PC-9 (cell line): ENCODE results near the gene ANKRD33. TPM values are rescaled to one million over a fixed set of nuclear protein-coding genes. Genes with fewer than 3 reads are reported as not detected.

Experiments
- BruUV-seq: library from RNA; stranded (reverse); fragments of 400-500 nt; replicated peaks from 2 replicates; lab custom pipeline; 2021; lab: Mats Ljungman, UMichigan
- CTCF ChIA-PET: fragments of 300-600 bp; sonication (Branson Sonifier 250); formaldehyde crosslinking; loops from one replicate; lab custom pipeline; 2022; ENCODE audit warnings: antibody characterized with exemption; lab: Charles Lee
- POLR2A ChIA-PET: fragments of 300-600 bp; sonication (Branson Sonifier 250); formaldehyde crosslinking; loops from one replicate; lab custom pipeline; 2022; ENCODE audit warnings: antibody characterized with exemption; ENCODE audit not compliant: unreplicated experiment; lab: Charles Lee
- DNase-seq, 2 experiments: peaks; one replicate each; pipeline versions ENCODE4 v3.0.0 to v3.0.0-alpha.2; 2015 to 2022; ENCODE audit warnings: mixed read lengths in 1 of 2
- H2AFZ ChIP-seq: fragments of 200-600 bp; sonication (generic); 2 replicates; pipeline ENCODE4 v1.8.1; 2017; ENCODE audit warnings: antibody characterized with exemption
- H3F3A ChIP-seq: fragments of 200-600 bp; sonication (generic); 2 replicates; pipeline ENCODE4 v1.8.1; 2017; ENCODE audit warnings: antibody characterized with exemption, mild to moderate bottlenecking, low read depth; ENCODE audit not compliant: insufficient read depth
- H3K27ac ChIP-seq: fragments of 200-600 bp; sonication (generic); 2 replicates; pipeline ENCODE4 v1.6.1; 2016; ENCODE audit warnings: mixed run types
- H3K27me3 ChIP-seq: fragments of 200-600 bp; sonication (generic); 2 replicates; pipeline ENCODE4 v1.6.1; 2016; ENCODE audit warnings: low read depth, mixed run types; ENCODE audit not compliant: insufficient read depth
- H3K36me3 ChIP-seq: fragments of 200-600 bp; sonication (generic); 2 replicates; pipeline ENCODE4 v1.6.1; 2016; ENCODE audit warnings: low read depth, mixed run types
- H3K4me1 ChIP-seq: fragments of 200-600 bp; sonication (generic); replicated peaks from 2 replicates; pipeline ENCODE4 v1.6.1; 2016; ENCODE audit warnings: mixed run types; ENCODE audit not compliant: insufficient read depth
- H3K4me2 ChIP-seq: fragments of 200-600 bp; sonication (generic); 2 replicates; pipeline ENCODE4 v1.6.1; 2017; ENCODE audit warnings: mixed run types
- H3K4me3 ChIP-seq: fragments of 200-600 bp; sonication (generic); 2 replicates; pipeline ENCODE4 v1.6.1; 2016; ENCODE audit warnings: mixed run types
- H3K79me2 ChIP-seq: fragments of 200-600 bp; sonication (generic); 2 replicates; pipeline ENCODE4 v1.6.1; 2017; ENCODE audit warnings: low read depth, mixed run types
- H3K9me2 ChIP-seq: fragments of 200-600 bp; sonication (generic); 2 replicates; pipeline ENCODE4 v1.8.1; 2017; ENCODE audit warnings: mild to moderate bottlenecking; ENCODE audit not compliant: insufficient read depth
- H3K9me3 ChIP-seq: fragments of 200-600 bp; sonication (generic); 2 replicates; pipeline ENCODE4 v1.8.1; 2016; ENCODE audit warnings: low read depth; ENCODE audit not compliant: insufficient read depth
- H4K20me1 ChIP-seq: fragments of 200-600 bp; sonication (generic); 2 replicates; pipeline ENCODE4 v1.8.1; 2017; ENCODE audit not compliant: insufficient read depth
- EZH2 ChIP-seq: fragments of 200-600 bp; sonication (generic); IDR thresholded peaks from 2 replicates; pipeline ENCODE4 v1.8.0; 2017; ENCODE audit warnings: antibody characterized with exemption, low read depth
- intact Hi-C: fragments of 100-400 bp; cut with micrococcal nuclease; formaldehyde crosslinking; loops from one replicate; pipeline ENCODE4 v1.10.0; 2022; ENCODE audit not compliant: unreplicated experiment
- total RNA-seq: library from RNA; stranded (reverse); gene quantifications from 2 replicates; pipeline ENCODE4 v1.2.3, GENCODE V29; 2021
- TF ChIP-seq, protein P1 (sequence below): fragments of 200-600 bp; sonication (generic); conservative IDR thresholded peaks from 2 replicates; pipeline ENCODE4 v1.6.1; 2017; ENCODE audit warnings: mixed run types, antibody characterized with exemption, mild to moderate bottlenecking, moderate library complexity

ANKRD33 gene
- total RNA-seq, 1 experiment from 2014 or later, result not detected

DNA sequence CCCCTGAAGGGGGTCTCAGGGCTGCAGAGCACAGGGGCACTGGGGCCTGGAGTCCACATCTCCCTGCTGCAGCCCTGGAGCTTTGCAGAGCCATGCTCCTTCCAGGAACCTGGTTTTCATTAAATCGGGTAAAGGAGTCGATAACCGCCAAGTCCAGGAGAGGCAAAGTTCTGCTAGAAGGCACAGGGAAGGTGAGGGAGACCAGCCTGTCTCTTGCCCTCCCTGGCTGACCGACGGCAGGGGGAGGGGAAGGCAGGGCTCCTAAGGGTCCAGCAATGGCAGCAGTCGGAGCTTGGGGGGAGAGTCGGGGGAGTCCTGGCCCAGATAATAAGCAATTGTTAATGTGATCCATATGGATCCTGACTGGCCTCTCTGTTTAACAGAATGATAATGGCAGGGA is 42.4 kb upstream of the ANKRD33 start:
- POLR2A ChIA-PET, result no interaction called here
- H3K27me3 ChIP-seq, result peaks cover 79% of the 10 kb centered on the region

DNA sequence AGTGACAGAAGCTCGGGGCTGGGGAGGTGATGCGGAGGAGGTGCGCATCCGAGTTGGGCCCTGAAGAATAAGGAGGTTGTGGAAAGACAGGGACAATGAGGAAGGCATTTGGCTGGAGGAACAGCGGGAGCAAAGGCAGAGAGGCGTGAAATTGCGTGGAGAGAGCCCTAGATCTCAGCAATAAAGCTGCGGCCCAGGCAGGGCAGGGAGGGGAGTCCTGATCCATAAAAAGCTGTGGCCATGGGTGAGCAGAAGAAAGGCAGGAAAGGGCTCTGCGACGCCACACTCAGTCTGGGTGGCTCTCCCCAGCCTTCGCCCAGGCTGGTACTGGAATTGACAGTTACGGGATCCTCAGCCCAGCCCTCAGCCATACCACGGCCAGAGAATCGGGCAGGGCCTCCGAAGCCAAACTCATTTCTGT is 41.6 kb upstream of the ANKRD33 start:
- Histone ChIP-seq H3K4me2 (no peak overlapping the region), H3K9me2 (no peaks in the 10 kb centered on the region), H2AFZ (no peak overlapping the region), H3K27me3 (peaks cover 79% of the 10 kb centered on the region), H3K79me2 (no peaks in the 10 kb centered on the region), H3K4me3 (no peak overlapping the region), H3K4me1 (no peaks in the 10 kb centered on the region), H3K27ac (no peak overlapping the region), H4K20me1 (no peaks in the 10 kb centered on the region), H3F3A (no peaks in the 10 kb centered on the region), H3K36me3 (no peaks in the 10 kb centered on the region), H3K9me3 (no peaks in the 10 kb centered on the region)
- CTCF ChIA-PET, result no interaction called here
- intact Hi-C loops, result no loop called here
- no TSS peak for BruUV-seq
- TF ChIP-seq, protein P1, sequence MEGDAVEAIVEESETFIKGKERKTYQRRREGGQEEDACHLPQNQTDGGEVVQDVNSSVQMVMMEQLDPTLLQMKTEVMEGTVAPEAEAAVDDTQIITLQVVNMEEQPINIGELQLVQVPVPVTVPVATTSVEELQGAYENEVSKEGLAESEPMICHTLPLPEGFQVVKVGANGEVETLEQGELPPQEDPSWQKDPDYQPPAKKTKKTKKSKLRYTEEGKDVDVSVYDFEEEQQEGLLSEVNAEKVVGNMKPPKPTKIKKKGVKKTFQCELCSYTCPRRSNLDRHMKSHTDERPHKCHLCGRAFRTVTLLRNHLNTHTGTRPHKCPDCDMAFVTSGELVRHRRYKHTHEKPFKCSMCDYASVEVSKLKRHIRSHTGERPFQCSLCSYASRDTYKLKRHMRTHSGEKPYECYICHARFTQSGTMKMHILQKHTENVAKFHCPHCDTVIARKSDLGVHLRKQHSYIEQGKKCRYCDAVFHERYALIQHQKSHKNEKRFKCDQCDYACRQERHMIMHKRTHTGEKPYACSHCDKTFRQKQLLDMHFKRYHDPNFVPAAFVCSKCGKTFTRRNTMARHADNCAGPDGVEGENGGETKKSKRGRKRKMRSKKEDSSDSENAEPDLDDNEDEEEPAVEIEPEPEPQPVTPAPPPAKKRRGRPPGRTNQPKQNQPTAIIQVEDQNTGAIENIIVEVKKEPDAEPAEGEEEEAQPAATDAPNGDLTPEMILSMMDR, result no peak
- no peak for TF ChIP-seq EZH2
- DNase-seq, result no peak
- POLR2A ChIA-PET, result no interaction called here

More for the DNA sequence above, 42.4 kb upstream of the ANKRD33 start:
- H3K4me3 ChIP-seq, result no peak overlapping the region
- H3K27ac ChIP-seq, result no peak overlapping the region
- H3K9me3 ChIP-seq, result no peaks in the 10 kb centered on the region
- H3K4me2 ChIP-seq, result no peak overlapping the region
- no TSS peak for BruUV-seq
- CTCF ChIA-PET, result no interaction called here
- H3K79me2 ChIP-seq, result no peaks in the 10 kb centered on the region
- TF ChIP-seq, protein P1, result no peak
- TF ChIP-seq EZH2, result no peak
- DNase-seq, result no peak
- no peaks in the 10 kb centered on the region for H4K20me1 ChIP-seq
- no peak overlapping the region for H2AFZ ChIP-seq
- no peaks in the 10 kb centered on the region for H3F3A ChIP-seq
- no peaks in the 10 kb centered on the region for H3K4me1 ChIP-seq
- intact Hi-C loops, result no loop called here
- no peaks in the 10 kb centered on the region for H3K9me2 ChIP-seq
- no peaks in the 10 kb centered on the region for H3K36me3 ChIP-seq

DNA sequence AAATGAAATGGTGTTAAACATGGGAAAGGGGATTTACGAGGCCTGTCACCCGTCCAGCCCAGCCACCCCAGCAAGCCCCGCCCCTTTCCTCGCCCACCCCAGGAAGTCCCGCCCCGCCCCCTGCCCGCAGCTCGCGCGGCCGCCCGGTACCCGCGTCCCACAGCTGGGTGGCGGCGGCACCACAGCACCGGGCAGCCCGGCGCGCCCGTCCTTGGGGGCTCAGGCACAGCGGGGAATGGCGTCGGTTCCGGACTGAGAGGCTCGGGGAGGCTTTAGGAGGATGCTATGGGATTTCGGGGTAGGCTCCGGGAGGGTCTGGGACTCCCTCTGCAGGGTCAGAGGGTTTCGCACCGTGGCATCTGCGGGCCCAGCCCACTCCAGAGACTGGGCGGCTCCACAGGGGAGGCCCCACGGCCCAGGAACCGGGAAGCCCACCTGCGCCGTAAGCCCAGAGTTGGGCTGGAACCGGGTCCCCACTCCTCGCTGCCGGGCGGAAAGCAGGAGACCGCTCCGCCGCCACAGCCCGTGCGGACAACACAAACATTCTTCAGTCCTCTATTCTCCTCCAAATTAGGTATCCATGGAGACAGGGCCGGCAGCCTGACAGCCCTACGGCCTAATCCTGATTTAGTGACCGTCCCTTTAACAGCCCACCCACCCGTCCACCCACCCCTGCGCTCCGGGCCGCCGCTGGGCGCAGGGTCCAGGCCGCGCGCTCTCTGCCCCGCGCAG is 40.8 kb upstream of the ANKRD33 start:
- intact Hi-C loops, result no loop called here
- H3K4me2 ChIP-seq, result no peak overlapping the region
- no peak overlapping the region for H3K27ac ChIP-seq
- H3K4me1 ChIP-seq, result no peaks in the 10 kb centered on the region
- no peak overlapping the region for H3K4me3 ChIP-seq
- H3K27me3 ChIP-seq, result peaks cover 79% of the 10 kb centered on the region
- POLR2A ChIA-PET, result no interaction called here
- no peaks in the 10 kb centered on the region for H3K36me3 ChIP-seq
- CTCF ChIA-PET, result no interaction called here
- no peaks in the 10 kb centered on the region for H3K9me3 ChIP-seq
- TF ChIP-seq EZH2, result no peak
- TF ChIP-seq, protein P1, result no peak
- H2AFZ ChIP-seq, result no peak overlapping the region
- no peaks in the 10 kb centered on the region for H3K79me2 ChIP-seq
- no peaks in the 10 kb centered on the region for H3K9me2 ChIP-seq
- no TSS peak for BruUV-seq
- H3F3A ChIP-seq, result no peaks in the 10 kb centered on the region
- no peak for DNase-seq
- no peaks in the 10 kb centered on the region for H4K20me1 ChIP-seq
